HG02623 (cell line): Measurements from ENCODE around the gene PTPN1.
"Not testable (repeated sequence)": the region's sequence is repeated elsewhere in the genome, so short reads cannot be mapped to it uniquely, and the experiment has no call there.

Source experiments
- ATAC-seq: cut with Tn5 transposase; IDR thresholded peaks from one replicate; pipeline ENCODE4 v1.9.1; 2021; ENCODE audit warnings: moderate library complexity; ENCODE audit not compliant: unreplicated experiment

The PTPN1 gene

GRCh38 chr20:50478162-50478990, 31.8 kb upstream of the PTPN1 start:
- peak; percentile 74 for ATAC-seq

DNA sequence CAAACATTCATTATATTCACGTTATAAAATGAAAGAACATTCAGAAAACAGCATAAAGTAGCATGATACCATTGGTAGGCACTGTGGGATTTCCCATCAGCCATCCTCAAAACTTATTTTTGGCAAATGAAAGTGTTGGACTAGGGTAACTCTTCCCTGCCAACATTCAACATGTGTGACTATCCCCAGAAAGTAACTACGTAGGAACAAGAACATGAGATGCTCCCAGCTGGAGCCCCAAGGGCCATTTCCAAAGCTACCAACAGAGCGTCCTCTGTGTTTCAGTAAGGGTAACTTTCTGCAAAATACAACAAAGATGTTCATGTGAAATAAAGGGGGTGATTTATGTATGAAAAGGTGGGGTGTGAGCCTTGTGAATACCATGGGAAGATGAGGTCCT, 28.4 kb upstream of the PTPN1 start:
- ATAC-seq = no peak

GRCh38 chr20:50482396-50482981, 27.7 kb upstream of the PTPN1 start:
- ATAC-seq = no peak

DNA sequence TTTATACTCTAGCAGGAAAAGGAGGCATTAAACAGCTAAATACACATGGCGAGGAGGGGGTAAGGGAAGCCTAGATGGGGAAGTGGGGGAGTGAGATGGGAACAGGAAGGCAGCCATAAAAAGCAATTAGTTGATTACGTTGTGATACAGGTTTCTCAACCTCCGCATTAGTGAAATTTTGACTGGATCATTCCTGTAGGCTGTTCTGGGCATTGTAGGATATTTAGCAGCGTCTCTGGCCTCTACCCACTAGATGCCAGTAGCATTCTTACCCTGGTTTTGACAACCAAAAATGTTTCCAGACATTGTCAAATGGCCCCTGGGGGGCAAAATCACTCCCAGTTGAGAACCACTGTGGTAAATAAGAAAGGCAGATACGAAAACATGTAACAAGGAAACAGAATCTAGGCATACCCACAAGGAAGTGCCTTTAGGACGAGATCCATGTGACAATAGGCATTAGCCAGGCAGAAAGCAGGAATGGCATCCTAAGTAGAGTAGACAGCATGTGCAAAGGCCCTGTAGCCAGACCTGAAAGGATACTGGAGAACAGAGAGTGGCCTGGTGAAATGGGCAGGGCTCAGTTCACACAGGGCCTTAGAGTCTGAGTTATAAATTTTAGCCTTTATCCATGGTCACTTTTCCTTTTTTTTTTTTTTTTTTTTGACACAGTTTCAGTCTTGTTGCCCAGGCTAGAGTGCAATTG, 25.8 kb upstream of the PTPN1 start:
- no peak for ATAC-seq

DNA sequence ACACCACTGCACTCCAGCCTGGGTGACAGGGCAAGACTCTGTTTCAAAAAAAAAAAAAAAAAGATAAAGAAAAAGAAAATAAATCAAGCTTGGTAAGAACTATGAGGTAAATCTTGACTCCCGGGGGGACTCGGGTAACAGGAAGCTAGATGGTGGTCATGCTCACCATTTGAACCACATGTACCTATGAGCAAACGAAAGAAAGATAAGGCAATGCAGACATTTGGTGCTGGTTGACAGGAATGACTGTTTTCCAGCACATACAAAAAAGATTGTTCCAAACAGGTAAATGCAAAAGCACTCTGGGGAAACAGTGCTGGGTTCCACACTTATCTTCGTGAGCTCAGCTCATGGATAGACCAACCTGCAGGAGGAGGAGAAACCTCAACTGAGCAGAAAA, 22.8 kb upstream of the PTPN1 start:
- ATAC-seq = no peak

DNA sequence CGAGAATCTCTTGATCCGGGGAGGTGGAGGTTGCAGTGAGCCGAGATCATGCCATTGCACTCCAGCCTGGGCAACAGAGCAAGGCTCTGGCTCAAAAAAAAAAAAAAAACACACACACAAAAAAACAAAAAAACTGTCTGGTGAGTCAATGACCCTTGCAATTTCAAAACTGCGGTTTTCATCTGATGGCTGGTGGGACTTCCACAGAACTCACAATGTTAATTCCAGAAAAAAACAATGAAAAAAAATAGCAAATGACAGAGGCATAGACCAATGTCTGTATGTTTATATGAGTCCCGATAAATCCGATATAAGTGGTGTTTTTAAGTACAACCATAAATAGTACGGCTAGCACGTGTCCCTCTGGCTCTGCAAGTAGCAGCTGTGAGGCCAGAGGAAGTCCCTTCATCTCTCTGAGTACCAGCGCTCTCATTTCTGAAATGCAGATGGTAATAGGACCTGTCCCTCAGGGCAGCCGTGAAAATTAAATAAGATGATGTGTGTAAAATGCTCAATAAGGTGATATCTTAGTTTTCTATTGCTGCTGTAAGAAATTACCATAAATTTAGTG, 21.9 kb upstream of the PTPN1 start:
- no peak for ATAC-seq

- ATAC-seq = no peak
Observed at GRCh38 chr20:50491168-50491567, 19.0 kb upstream of the PTPN1 start.

- ATAC-seq = no peak
Observed at GRCh38 chr20:50491926-50492634, 18.1 kb upstream of the PTPN1 start.

- ATAC-seq = no peak
Observed at GRCh38 chr20:50493881-50494253, 16.3 kb upstream of the PTPN1 start.

DNA sequence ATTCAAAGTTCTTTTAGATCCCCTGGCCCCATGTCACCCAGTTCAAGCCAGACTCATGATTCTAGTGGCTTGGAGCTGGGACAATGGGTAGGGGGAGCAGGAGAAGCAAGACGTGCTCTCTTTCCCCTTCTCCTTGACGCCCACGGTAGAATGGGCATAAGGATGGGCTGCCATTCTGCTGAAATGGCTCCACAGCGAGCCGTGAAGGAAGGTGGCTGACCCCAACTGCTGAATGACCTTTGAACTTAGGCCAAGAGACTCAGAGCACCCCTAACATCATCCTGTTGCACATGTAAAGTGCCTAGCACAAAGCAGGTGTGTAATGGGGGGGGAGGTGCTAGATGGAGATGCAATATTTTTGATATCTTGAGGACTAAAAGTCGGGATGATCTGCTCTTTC, 15.8 kb upstream of the PTPN1 start:
- ATAC-seq = no peak

GRCh38 chr20:50496773-50497385, 13.3 kb upstream of the PTPN1 start:
- no peak for ATAC-seq

DNA sequence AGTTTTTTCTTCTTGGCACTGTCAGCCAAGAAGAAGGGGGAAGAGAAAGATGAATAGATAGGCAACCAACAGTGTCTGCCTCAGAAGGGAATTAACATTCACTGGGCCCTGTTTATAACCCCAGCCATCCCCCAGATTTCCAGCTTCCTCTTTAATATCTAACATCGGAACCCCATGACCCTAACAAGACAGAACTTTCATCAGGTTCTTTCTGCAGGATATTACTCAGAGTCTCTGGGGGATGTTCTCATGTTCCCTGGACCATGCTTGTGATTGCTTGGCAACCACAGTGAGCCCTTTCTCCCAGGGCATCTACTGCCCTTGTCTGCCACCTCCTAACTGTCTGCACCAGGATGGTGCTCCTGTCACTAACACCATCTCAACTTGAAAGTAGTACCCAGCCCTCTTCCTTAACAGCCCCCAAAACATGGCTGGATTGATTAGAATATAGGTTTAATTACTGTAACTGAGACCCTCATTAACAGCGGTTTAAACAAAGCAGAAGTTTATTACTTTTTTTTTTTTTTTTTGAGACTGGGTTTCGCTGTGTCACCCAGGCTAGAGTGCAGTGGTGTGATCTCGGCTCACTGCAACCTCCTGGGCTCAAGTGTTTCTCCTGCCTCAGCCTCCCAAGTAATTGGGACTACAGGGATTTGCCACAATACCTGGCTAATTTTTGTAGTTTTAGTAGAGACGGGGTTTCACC, 12.0 kb upstream of the PTPN1 start:
- ATAC-seq = no peak

- ATAC-seq = no peak
Observed at GRCh38 chr20:50499938-50500337, 10.2 kb upstream of the PTPN1 start.

- no peak for ATAC-seq
Observed at GRCh38 chr20:50501972-50502745, 8.0 kb upstream of the PTPN1 start.

DNA sequence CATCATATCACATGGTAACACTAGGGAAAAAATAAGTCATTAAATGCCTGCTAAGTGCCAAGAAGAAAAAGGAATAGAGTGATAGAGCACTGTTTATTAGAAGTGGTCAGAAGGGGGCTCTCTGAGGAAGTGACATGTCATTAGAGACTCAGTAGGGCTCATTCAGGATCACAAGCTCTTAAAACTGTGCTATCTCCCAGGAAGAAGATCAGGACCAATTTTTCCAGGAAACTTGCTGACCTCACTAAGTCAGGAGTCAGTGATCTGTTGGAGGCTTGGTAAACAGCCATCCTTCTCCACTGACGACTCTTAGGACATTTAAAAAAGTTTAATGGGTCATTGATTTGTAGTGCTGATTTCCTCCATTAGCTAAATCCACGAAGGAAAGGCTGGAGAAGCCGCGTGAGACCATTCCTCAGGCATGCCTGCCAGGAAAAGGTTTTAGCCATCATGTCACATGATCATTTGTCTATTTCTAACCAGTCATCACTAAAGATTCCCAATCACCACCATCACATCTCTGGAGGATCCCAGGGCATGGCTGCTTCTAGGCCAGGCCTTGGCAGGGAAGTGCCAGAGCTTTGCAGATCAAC, 5.9 kb upstream of the PTPN1 start:
- ATAC-seq = no peak

DNA sequence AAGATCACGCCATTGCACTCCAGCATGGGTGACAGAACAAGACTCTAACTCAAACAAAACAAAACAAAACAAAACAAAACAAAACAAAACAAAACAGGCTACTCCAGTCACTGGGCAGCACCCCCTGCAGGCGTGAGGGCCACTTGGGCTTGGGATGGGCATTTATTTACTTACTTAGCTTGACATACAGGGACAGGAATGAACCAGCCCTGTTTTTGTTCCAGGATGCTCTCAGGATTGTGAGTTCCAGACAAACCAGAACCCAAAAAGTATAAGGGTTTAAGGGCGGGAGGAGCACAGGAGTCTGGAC, 4.0 kb upstream of the PTPN1 start:
- ATAC-seq = no peak

DNA sequence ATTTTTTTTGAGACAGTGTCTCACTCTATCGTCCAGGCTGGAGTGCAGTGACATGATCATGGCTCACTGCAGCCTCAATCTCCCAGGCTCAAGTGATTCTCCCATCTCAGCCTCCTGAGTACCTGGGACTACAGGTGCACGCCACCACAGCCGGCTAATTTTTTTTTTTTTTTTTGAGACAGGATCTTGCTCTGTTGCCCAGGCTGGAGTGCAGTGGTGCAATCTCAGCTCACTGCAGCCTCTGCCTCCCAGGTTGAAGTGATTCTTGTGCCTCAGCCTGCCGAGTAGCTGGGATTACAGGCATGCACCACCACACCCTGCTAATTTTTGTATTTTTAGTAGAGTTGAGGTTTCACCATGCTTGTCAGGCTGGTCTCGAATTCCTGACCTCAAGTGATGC, 2.4 kb upstream of the PTPN1 start:
- ATAC-seq = not testable (repeated sequence)

DNA sequence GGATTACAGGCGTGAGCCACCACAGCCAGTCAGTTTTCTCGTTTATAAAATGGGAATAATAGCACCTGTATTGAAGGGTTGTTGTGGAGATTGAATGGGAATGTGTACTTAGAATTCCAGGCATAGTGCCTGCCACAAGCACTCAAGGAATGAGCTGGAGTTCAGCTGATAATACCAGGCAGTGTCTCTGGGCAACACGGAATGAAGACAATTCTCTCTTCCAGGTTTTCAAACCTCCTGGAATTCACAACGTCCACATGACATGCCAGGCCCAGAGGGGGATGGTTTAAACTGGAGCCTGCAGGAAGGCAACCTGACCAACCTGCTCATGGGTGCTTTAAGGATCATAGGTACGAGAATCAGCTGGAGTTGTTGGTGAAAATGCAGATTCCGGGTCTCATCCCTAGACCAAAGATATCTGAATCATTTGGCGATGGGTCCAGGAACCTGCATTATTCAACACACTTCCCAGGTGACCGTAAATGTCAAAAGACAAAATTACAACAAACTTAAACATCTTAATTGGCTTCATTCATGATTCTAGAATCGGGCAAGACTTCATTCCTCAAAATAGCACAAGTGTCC, 1.9 kb upstream of the PTPN1 start:
- ATAC-seq = no peak
